GM15510 (cell line): ENCODE results near the gene OSMR.

Experiments
- POLR2A ChIP-seq: IDR thresholded peaks from 3 replicates; pipeline ENCODE4 v1.6.1; 2011; ENCODE audit warnings: borderline replicate concordance; ENCODE audit not compliant: insufficient read length; ENCODE audit errors: extremely low read depth

Gene OSMR

GRCh38 chr5:38927470-38927869 is 81.7 kb downstream of the OSMR start:
- no peak for TF ChIP-seq POLR2A

- TF ChIP-seq POLR2A: no peak
Observed at GRCh38 chr5:38929838-38930237, 84.0 kb downstream of the OSMR start.

GRCh38 chr5:38931731-38932130 is 85.9 kb downstream of the OSMR start:
- no peak for TF ChIP-seq POLR2A

GRCh38 chr5:38932854-38933408 is 87.1 kb downstream of the OSMR start:
- no peak for TF ChIP-seq POLR2A

- no peak for TF ChIP-seq POLR2A
Observed at GRCh38 chr5:38935437-38935836, 89.6 kb downstream of the OSMR start.

- no peak for TF ChIP-seq POLR2A
Observed at GRCh38 chr5:38936269-38936668, 90.5 kb downstream of the OSMR start.

GRCh38 chr5:38938424-38938823 is 92.6 kb downstream of the OSMR start:
- TF ChIP-seq POLR2A: no peak

- no peak for TF ChIP-seq POLR2A
Observed at GRCh38 chr5:38938973-38939372, 93.2 kb downstream of the OSMR start.

GRCh38 chr5:38940230-38940858 is 94.5 kb downstream of the OSMR start:
- TF ChIP-seq POLR2A: no peak

GRCh38 chr5:38941912-38942311 is 96.1 kb downstream of the OSMR start:
- TF ChIP-seq POLR2A: no peak

GRCh38 chr5:38944282-38944681 is 98.5 kb downstream of the OSMR start:
- no peak for TF ChIP-seq POLR2A

- no peak for TF ChIP-seq POLR2A
Observed at GRCh38 chr5:38948501-38948900, 102.7 kb downstream of the OSMR start.

- TF ChIP-seq POLR2A: no peak
Observed at GRCh38 chr5:38953426-38954012, 107.7 kb downstream of the OSMR start.

GRCh38 chr5:38961691-38962090 is 115.9 kb downstream of the OSMR start:
- no peak for TF ChIP-seq POLR2A

- no peak for TF ChIP-seq POLR2A
Observed at GRCh38 chr5:38968665-38969064, 122.9 kb downstream of the OSMR start.

- TF ChIP-seq POLR2A: no peak
Observed at GRCh38 chr5:38978036-38978435, 132.2 kb downstream of the OSMR start.
